Liver (tissue), 9 donors: ENCODE data around the gene ADRA2B. TPM values are rescaled to one million over a fixed set of nuclear protein-coding genes. Genes with fewer than 3 reads are reported as not detected.
A peak's percentile ranks its signal among the peaks of the same experiment; 100 is the strongest.
"Not testable (repeated sequence)": the region's sequence is repeated elsewhere in the genome, so short reads cannot be mapped to it uniquely, and the experiment has no call there.

Experiments used
- DNase-seq: peaks from one replicate; pipeline ENCODE4 v3.0.0-alpha.2; 2017; ENCODE audit warnings: low spot score
- H3K27ac ChIP-seq, 2 donors: one replicate each; pipeline ENCODE4 v1.7.0; 2013; ENCODE audit warnings: inconsistent platforms in 2 of 2, low read length in 2 of 2, control low read depth in 1 of 2, low read depth in 1 of 2, mild to moderate bottlenecking in 1 of 2
- H3K27me3 ChIP-seq, 4 donors: one replicate each; pipeline versions ENCODE4 v1.6.1 to v1.7.0; 2013; ENCODE audit warnings: low read length in 3 of 4, inconsistent platforms in 1 of 4, mild to moderate bottlenecking in 1 of 4, moderate library complexity in 1 of 4; ENCODE audit not compliant: control insufficient read depth in 4 of 4, insufficient read depth in 4 of 4
- H3K36me3 ChIP-seq, 4 donors: one replicate each; pipeline versions ENCODE4 v1.6.1 to v1.7.0; 2013; ENCODE audit warnings: low read length in 3 of 4, mild to moderate bottlenecking in 3 of 4, low read depth in 1 of 4, moderate library complexity in 1 of 4; ENCODE audit not compliant: control insufficient read depth in 4 of 4, insufficient read depth in 3 of 4
- H3K4me1 ChIP-seq, 4 donors: one replicate each; pipeline versions ENCODE4 v1.6.1 to v1.7.0; 2013; ENCODE audit warnings: low read length in 3 of 4, mild to moderate bottlenecking in 3 of 4, moderate library complexity in 1 of 4; ENCODE audit not compliant: control insufficient read depth in 4 of 4, insufficient read depth in 4 of 4
- H3K4me3 ChIP-seq, 3 donors: one replicate each; pipeline versions ENCODE4 v1.6.1 to v1.7.0; 2013; ENCODE audit warnings: low read length in 3 of 3, control low read depth in 1 of 3, low read depth in 1 of 3, mild to moderate bottlenecking in 1 of 3
- H3K9ac ChIP-seq, 2 donors: one replicate each; pipeline ENCODE4 v1.7.0; 2013; ENCODE audit warnings: low read length in 2 of 2, mild to moderate bottlenecking in 2 of 2, moderate library complexity in 2 of 2, control low read depth in 1 of 2, low read depth in 1 of 2
- H3K9me3 ChIP-seq, 4 donors: one replicate each; pipeline versions ENCODE4 v1.6.1 to v1.7.0; 2013; ENCODE audit warnings: low read length in 3 of 4; ENCODE audit not compliant: control insufficient read depth in 4 of 4
- CTCF ChIP-seq: fragments of 150-350 bp; IDR thresholded peaks from 2 replicates; pipeline ENCODE4 v1.5.1; 2017; ENCODE audit warnings: improper control_type of control experiment, low read depth, low read length; ENCODE audit not compliant: missing input control
- FOXA1 ChIP-seq: IDR thresholded peaks from 2 replicates; pipeline ENCODE4 v1.6.1; 2016; ENCODE audit warnings: antibody characterized with exemption
- FOXA2 ChIP-seq: IDR thresholded peaks from 2 replicates; pipeline ENCODE4 v1.6.1; 2016; ENCODE audit warnings: antibody characterized with exemption
- HNF4A ChIP-seq, 2 donors: conservative IDR thresholded peaks; 2 replicates each; pipeline ENCODE4 v1.6.1; 2016; ENCODE audit warnings: antibody characterized with exemption in 2 of 2, mild to moderate bottlenecking in 2 of 2
- HNF4G ChIP-seq: IDR thresholded peaks from 2 replicates; pipeline ENCODE4 v1.6.1; 2016; ENCODE audit warnings: antibody characterized with exemption
- NR2F2 ChIP-seq: IDR thresholded peaks from 2 replicates; pipeline ENCODE4 v1.6.1; 2016; ENCODE audit warnings: antibody characterized with exemption
- RAD21 ChIP-seq, 2 donors: IDR thresholded peaks; 2 replicates each; pipeline ENCODE4 v1.6.1; 2016; ENCODE audit warnings: antibody characterized with exemption in 2 of 2, mild to moderate bottlenecking in 2 of 2
- REST ChIP-seq: IDR thresholded peaks from 2 replicates; pipeline ENCODE4 v1.6.1; 2016; ENCODE audit warnings: antibody characterized with exemption, mild to moderate bottlenecking
- RXRA ChIP-seq, 2 donors: IDR thresholded peaks; 2 replicates each; pipeline ENCODE4 v1.6.1; 2017 to 2018; ENCODE audit warnings: antibody characterized with exemption in 2 of 2, mild to moderate bottlenecking in 1 of 2
- SP1 ChIP-seq: IDR thresholded peaks from 2 replicates; pipeline ENCODE4 v1.6.1; 2018; ENCODE audit warnings: antibody characterized with exemption, mild to moderate bottlenecking
- YY1 ChIP-seq: IDR thresholded peaks from 2 replicates; pipeline ENCODE4 v1.6.1; 2016; ENCODE audit warnings: antibody characterized with exemption, mild to moderate bottlenecking
- WGBS: extraction: QIAGEN DNeasy Blood & Tissue Kit; methylation state at CpG from one replicate; pipeline ENCODE4 v1.1.7; 2013; 5-methylcytosine and 5-hydroxymethylcytosine counted together
- polyA plus RNA-seq, 2 donors: library from polyadenylated mRNA; stranded (reverse) in 1 of 2; unstranded in 1 of 2; fragments of 200-250 nt in 1 of 2; fragments of >200 nt in 1 of 2; fragmentation: Nextera tagmentation in 1 of 2; extraction: Ambion mirVana in 1 of 2; gene quantifications; one replicate each; pipeline versions ENCODE4 v1.2.1 to v1.2.3, GENCODE V29; 2013 to 2015
- total RNA-seq, 2 donors: library from RNA; depleted of rRNA; stranded (reverse); fragments of >200 nt; gene quantifications; one replicate each; pipeline ENCODE4 v1.2.3, GENCODE V29; 2014
- donor health status: healthy.
- donor health status: healthy.
- donor health status: healthy.
- donor health status: healthy.
- donor health status: healthy.

Gene ADRA2B
- total and polyA plus RNA-seq, 4 donors: 1.3 to 8.6 (median 3.0) TPM

- Histone ChIP-seq H3K27ac (no peak overlapping the region), H3K9ac (peak overlapping the region in 1 of 2 donors; percentile 13), H3K27me3 (no peaks in the 10 kb centered on the region), H3K36me3 (no peaks in the 10 kb centered on the region), H3K9me3 (peaks cover 0 to 1% (median 0%) of the 10 kb centered on the region in 4 donors), H3K4me3 (no peak overlapping the region), H3K4me1 (no peaks in the 10 kb centered on the region)
- DNase-seq: no peak
- no peak for TF ChIP-seq FOXA2
- no peak for TF ChIP-seq YY1
- no peak for TF ChIP-seq HNF4A (conservative IDR thresholded peaks at IDR 0.05)
- no peak for TF ChIP-seq NR2F2
- no peak for TF ChIP-seq REST
- no peak for TF ChIP-seq SP1
- TF ChIP-seq RAD21 (IDR thresholded peaks at IDR 0.05): no peak
- TF ChIP-seq FOXA1: no peak
- 64% methylated on average over 5 of the region's 5 CpGs for WGBS
These were observed 45.5 kb upstream of the ADRA2B start for GRCh38 chr2:96161898-96162297.

GRCh38 chr2:96160366-96160765 is 44.0 kb upstream of the ADRA2B start:
- H3K4me3 ChIP-seq, DNase-seq, H3K9ac ChIP-seq, H3K27ac ChIP-seq, H3K4me1 ChIP-seq, H3K9me3 ChIP-seq, H3K27me3 ChIP-seq, H3K36me3 ChIP-seq: not testable (repeated sequence)
- 96% methylated on average over 5 of the region's 5 CpGs for WGBS

- Histone ChIP-seq H3K4me1 (no peaks in the 10 kb centered on the region), H3K4me3 (no peak overlapping the region), H3K9me3 (peaks cover 0 to 1% (median 0%) of the 10 kb centered on the region in 4 donors), H3K9ac (no peak overlapping the region), H3K36me3 (no peaks in the 10 kb centered on the region), H3K27ac (no peak overlapping the region), H3K27me3 (no peaks in the 10 kb centered on the region)
- TF ChIP-seq REST (no peak), SP1 (no peak), CTCF (no peak), HNF4G (no peak), RXRA (IDR thresholded peaks at IDR 0.05) (no peak), RAD21 (IDR thresholded peaks at IDR 0.05) (no peak)
- WGBS: 85% methylated on average over 17 of the region's 17 CpGs
- DNase-seq: no peak
These were observed 42.9 kb upstream of the ADRA2B start for GRCh38 chr2:96159084-96159830.
